Measurements from ENCODE around the gene RAB1A.

The RAB1A gene

GRCh38 chr2:65169760-65170136, 39.8 kb upstream of the RAB1A start:
- in situ Hi-C loops (cut with MboI; ENCODE audit: low sequenced_read_pairs, unreplicated experiment): loop anchor here (10.0 kb wide), 1 partner anchor 105 kb away; no protein-coding TSS in a partner anchor
- no peak for TF ChIP-seq CTCF (IDR thresholded peaks at IDR 0.05; ENCODE audit: borderline replicate concordance, control extremely low read depth, extremely low read depth, insufficient read depth, missing control alignments)
- DNase-seq (ENCODE audit: low spot score): no peak

- TF ChIP-seq CTCF (IDR thresholded peaks at IDR 0.05; ENCODE audit: borderline replicate concordance, control extremely low read depth, extremely low read depth, insufficient read depth, missing control alignments): no peak
- no peak for DNase-seq (ENCODE audit: low spot score)
- in situ Hi-C loops (cut with MboI; ENCODE audit: low sequenced_read_pairs, unreplicated experiment): loop anchor here (10.0 kb wide), 1 partner anchor 101 kb away; no protein-coding TSS in a partner anchor
Observed at GRCh38 chr2:65165558-65165957, 35.7 kb upstream of the RAB1A start.

DNA sequence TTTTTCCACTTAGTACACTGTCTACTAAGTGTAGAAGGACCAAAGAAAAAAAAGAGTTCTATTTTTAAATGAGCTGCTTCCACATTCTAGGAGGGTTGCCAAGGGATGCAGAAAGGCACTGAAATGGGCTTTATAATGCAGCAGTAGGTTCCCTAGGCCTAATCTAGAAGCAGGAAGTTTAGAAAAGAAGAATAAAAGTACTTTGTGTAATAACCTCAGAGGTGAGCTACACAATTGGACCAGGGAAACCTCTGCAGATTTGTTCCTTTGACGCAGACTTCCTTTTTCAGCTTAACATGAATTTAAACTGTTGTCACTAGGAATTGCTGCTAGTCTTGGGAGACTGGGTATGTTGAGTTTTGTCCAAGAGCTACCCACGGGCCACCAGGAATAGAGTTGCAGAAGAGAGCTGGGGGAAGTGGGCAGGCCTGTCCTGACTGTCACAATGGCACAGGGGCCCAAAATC, 34.6 kb upstream of the RAB1A start:
- in situ Hi-C loops (cut with MboI; ENCODE audit: low sequenced_read_pairs, unreplicated experiment): loop anchor here (10.0 kb wide), 1 partner anchor 100 kb away; no protein-coding TSS in a partner anchor
- no peak for DNase-seq (ENCODE audit: low spot score)
- no peak for TF ChIP-seq CTCF (IDR thresholded peaks at IDR 0.05; ENCODE audit: borderline replicate concordance, control extremely low read depth, extremely low read depth, insufficient read depth, missing control alignments)

DNA sequence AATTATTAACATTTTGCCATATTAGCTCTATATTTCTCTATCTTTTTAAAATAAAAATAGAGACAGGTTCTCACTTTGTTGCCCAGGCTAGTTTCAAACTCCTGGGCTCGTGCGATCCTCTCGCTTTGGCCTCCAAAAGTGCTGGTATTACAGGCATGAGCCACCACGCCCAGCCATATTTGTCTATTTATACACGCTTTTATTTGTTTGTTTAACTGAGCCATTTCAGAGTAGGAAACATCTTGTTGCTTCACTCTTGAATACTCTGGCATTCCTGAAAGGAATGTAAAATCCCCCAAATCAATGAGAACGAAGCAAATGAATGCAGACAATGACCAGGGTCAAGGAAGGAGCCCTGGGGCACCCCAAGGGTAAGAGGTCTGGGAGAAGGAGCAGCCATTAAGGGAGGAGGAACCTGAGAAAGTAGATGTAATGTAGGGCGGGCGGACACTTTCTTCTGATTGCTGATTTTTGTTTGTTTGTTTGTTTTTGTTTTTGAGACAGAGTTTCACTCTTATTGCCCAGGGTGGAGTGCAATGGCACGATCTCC, 31.7 kb upstream of the RAB1A start:
- DNase-seq (ENCODE audit: low spot score): no peak
- in situ Hi-C loops (cut with MboI; ENCODE audit: low sequenced_read_pairs, unreplicated experiment): loop anchor here (10.0 kb wide), 1 partner anchor 97 kb away; no protein-coding TSS in a partner anchor
- no peak for TF ChIP-seq CTCF (IDR thresholded peaks at IDR 0.05; ENCODE audit: borderline replicate concordance, control extremely low read depth, extremely low read depth, insufficient read depth, missing control alignments)

DNA sequence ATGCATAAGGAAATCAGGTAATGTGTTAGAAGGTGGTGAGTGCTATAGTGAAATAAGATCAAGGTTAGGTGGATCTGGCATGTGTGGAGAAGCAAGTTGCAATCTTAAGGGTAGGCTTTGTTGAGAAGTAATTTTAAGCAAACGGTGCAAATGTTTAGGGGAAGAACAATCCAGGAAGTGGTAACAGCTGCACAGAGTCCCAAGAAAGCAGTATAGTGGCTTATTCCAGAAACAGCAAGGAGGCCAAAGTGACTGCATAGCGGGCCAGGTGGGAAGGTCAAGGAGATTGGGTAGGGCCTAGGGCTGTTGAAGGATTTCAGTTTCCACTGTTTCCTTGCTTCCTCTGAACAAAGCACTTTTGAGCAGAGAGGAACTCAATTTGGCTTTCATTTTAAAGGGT, 30.0 kb upstream of the RAB1A start:
- in situ Hi-C loops (cut with MboI; ENCODE audit: low sequenced_read_pairs, unreplicated experiment): loop anchor here (10.0 kb wide), 1 partner anchor 95 kb away; no protein-coding TSS in a partner anchor
- no peak for DNase-seq (ENCODE audit: low spot score)
- TF ChIP-seq CTCF (IDR thresholded peaks at IDR 0.05; ENCODE audit: borderline replicate concordance, control extremely low read depth, extremely low read depth, insufficient read depth, missing control alignments): no peak

- no peak for TF ChIP-seq CTCF (IDR thresholded peaks at IDR 0.05; ENCODE audit: borderline replicate concordance, control extremely low read depth, extremely low read depth, insufficient read depth, missing control alignments)
- DNase-seq (ENCODE audit: low spot score): no peak
- in situ Hi-C loops (cut with MboI; ENCODE audit: low sequenced_read_pairs, unreplicated experiment): no loop called here
Observed at GRCh38 chr2:65159261-65159660, 29.4 kb upstream of the RAB1A start.
